ENCODE results near the gene NAGK.
A peak's percentile ranks its signal among the peaks of the same experiment; 100 is the strongest.

NAGK gene

GRCh38 chr2:71064754-71065621, 3.5 kb upstream of the NAGK start:
- no peak for DNase-seq (ENCODE audit: low spot score)
- TF ChIP-seq, protein P1, sequence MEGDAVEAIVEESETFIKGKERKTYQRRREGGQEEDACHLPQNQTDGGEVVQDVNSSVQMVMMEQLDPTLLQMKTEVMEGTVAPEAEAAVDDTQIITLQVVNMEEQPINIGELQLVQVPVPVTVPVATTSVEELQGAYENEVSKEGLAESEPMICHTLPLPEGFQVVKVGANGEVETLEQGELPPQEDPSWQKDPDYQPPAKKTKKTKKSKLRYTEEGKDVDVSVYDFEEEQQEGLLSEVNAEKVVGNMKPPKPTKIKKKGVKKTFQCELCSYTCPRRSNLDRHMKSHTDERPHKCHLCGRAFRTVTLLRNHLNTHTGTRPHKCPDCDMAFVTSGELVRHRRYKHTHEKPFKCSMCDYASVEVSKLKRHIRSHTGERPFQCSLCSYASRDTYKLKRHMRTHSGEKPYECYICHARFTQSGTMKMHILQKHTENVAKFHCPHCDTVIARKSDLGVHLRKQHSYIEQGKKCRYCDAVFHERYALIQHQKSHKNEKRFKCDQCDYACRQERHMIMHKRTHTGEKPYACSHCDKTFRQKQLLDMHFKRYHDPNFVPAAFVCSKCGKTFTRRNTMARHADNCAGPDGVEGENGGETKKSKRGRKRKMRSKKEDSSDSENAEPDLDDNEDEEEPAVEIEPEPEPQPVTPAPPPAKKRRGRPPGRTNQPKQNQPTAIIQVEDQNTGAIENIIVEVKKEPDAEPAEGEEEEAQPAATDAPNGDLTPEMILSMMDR (IDR thresholded peaks at IDR 0.05), result no peak
- H3K4me3 ChIP-seq, result no peak overlapping the region
- peak overlapping the region in 1 of 2 donors; percentile 77 for H3K27ac ChIP-seq

DNA sequence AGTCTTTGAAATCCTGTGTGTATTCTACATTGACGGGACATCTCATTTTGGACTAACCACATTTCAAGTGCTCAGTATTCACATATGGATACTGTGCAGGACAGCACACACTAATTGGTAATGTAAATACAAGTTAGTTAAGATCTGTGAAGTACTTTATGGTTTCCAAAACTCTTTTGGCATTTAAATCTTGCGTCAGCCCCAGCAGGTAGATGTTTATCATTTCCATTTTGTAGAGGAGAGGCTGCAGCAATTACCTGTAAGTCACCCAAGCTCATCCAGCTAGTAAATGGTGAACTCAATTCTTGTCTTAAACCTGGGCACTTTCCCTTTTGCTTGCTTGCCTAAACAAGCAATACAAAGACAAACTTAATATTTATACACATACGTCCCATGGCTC, 1.6 kb upstream of the NAGK start:
- TF ChIP-seq, protein P1 (IDR thresholded peaks at IDR 0.05), result no peak
- Histone ChIP-seq H3K27ac (no peak overlapping the region), H3K4me3 (no peak overlapping the region)
- DNase-seq (ENCODE audit: low spot score), result no peak

DNA sequence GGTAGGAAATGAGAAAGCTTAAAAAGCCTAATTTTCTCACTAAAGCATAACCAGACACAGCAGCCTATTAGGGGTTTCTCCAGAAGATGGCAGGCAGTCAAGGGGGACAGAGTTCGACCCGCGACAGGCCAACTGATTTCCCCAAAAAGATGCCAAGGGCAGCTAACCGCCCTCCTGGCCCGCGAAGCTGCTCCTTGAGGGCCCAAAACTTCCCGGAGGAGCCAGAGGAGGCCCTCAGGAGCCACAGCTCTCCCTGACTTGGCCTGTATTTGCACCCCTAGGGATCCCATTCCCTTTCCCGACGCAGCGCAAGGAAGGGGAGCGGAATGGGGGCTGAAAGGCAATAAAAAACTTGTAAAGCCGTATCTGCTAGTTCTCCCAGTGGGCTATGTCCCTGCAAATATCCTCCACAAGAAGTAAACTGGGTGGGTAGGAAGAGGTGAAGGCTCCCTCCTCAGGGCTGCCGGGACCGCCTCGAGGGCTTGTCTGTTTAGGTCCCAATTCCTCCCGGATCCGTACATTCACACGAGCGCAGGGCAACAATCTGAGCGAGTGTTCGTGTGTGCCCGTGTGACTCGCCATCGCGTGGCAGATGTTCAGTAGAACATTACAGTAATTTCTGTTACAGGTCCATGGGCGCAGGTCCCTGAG, 756 bp upstream of the NAGK start:
- DNase-seq (ENCODE audit: low spot score), result peak; percentile 78
- TF ChIP-seq, protein P1 (IDR thresholded peaks at IDR 0.05), result no peak
- H3K27ac ChIP-seq, result peak overlapping the region; percentile 89 to 91
- H3K4me3 ChIP-seq, result peak overlapping the region; percentile 89

DNA sequence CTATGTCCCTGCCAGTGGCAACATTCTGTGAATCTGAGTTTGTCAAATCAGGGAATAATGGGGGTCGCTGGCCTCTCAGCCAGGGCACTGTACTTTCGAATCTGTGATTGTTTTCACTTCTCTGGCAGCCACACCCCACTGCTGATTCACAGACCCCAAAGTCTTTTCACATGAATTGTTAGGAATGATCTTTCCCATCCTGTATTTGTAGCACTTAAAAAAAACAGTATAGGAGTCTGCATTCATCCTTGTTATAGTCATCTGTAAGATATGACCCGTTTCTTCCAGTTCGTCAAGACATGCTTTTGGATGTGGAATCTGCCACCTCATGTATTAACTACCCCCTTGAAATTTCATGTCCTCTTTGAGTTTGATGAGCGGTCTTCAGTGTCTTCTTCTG, 928 bp downstream of the NAGK start:
- TF ChIP-seq, protein P1 (IDR thresholded peaks at IDR 0.05), result no peak
- Histone ChIP-seq H3K4me3 (peak overlapping the region; percentile 89), H3K27ac (peak overlapping the region in 1 of 2 donors; percentile 91)
- DNase-seq (ENCODE audit: low spot score), result no peak

GRCh38 chr2:71070294-71071093, 2.0 kb downstream of the NAGK start:
- Histone ChIP-seq H3K27ac (peak overlapping the region in 1 of 2 donors; percentile 68), H3K4me3 (peak overlapping the region; percentile 89)
- no peak for DNase-seq (ENCODE audit: low spot score)
- TF ChIP-seq, protein P1 (IDR thresholded peaks at IDR 0.05), result no peak

DNA sequence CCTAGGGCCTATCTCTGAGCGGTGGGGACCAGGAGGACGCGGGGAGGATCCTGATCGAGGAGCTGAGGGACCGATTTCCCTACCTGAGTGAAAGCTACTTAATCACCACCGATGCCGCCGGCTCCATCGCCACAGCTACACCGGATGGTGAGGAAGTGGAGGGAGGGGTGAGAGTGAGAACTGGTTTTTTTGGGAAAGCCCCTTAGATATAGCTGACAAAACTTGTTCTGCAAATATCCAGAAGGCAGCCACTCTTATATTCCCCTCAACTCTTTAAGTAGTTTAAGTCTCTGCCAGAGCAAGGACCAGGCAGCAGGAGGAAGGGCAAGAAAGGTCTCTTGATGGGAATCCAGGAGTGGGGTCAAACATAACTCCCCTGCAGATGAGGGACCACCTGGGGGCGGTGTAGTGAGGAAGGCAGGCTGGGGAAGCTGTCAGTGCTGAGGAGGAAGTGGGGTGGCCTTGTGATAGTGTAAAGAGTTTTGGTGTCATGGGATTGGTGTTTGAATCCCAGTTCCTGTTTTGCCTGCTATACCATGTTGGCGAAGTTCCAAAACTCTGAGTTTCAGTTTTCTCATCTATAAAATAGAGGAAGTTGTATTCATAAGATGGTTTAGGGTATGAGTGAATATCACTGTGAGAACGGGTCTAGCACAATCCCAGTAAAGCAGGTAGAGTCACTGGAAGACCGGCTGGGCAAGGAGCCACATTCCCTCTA, 3.4 kb downstream of the NAGK start:
- H3K4me3 ChIP-seq, result no peak overlapping the region
- no peak for DNase-seq (ENCODE audit: low spot score)
- TF ChIP-seq, protein P1 (IDR thresholded peaks at IDR 0.05), result no peak
- peak overlapping the region in 1 of 2 donors; percentile 68 for H3K27ac ChIP-seq
